ENCODE data around the gene CCNB2. TPM values are rescaled to one million over a fixed set of nuclear protein-coding genes. Genes with fewer than 3 reads are reported as not detected.
"Not testable (repeated sequence)": the region's sequence is repeated elsewhere in the genome, so short reads cannot be mapped to it uniquely, and the experiment has no call there.

Gene CCNB2
- total and polyA plus RNA-seq, 8 donors: 0.12 to 1.1 (median 0.28) TPM

DNA sequence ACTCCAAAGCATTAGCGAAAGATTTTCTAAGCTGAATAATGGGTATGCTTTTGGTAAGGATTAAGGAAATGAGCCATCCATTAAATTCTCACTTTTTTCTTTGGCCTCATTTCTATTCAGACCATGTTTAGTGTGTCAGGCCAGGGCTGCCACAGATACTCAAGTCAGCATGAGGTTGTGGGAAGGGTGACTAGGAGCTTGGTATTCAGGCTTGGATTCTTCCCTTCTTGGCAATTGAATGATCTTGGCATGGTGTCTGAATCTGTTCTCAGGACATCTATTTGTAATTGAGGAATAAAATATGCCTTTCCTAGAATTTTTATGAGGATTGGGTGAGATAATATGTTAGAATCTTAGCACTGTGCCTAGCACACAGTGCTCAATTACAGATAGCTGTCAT lies 11.2 kb downstream of the CCNB2 start:
- Histone ChIP-seq H3K27ac (no peak overlapping the region), H3K36me3 (no peaks in the 10 kb centered on the region), H3K4me3 (no peak overlapping the region), H3K4me1 (no peaks in the 10 kb centered on the region), H3K9me3 (no peaks in the 10 kb centered on the region), H3K27me3 (no peaks in the 10 kb centered on the region)
- intact Hi-C loops (cut with DNase I): no loop called here
- TF ChIP-seq, protein P1, sequence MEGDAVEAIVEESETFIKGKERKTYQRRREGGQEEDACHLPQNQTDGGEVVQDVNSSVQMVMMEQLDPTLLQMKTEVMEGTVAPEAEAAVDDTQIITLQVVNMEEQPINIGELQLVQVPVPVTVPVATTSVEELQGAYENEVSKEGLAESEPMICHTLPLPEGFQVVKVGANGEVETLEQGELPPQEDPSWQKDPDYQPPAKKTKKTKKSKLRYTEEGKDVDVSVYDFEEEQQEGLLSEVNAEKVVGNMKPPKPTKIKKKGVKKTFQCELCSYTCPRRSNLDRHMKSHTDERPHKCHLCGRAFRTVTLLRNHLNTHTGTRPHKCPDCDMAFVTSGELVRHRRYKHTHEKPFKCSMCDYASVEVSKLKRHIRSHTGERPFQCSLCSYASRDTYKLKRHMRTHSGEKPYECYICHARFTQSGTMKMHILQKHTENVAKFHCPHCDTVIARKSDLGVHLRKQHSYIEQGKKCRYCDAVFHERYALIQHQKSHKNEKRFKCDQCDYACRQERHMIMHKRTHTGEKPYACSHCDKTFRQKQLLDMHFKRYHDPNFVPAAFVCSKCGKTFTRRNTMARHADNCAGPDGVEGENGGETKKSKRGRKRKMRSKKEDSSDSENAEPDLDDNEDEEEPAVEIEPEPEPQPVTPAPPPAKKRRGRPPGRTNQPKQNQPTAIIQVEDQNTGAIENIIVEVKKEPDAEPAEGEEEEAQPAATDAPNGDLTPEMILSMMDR (IDR thresholded peaks at IDR 0.05): no peak
- ATAC-seq (no peak), FAIRE-seq (no peak), DNase-seq (no peak)
- 98 to 100% methylated on average over 1 of the region's 1 CpG for WGBS, 2 donors

DNA sequence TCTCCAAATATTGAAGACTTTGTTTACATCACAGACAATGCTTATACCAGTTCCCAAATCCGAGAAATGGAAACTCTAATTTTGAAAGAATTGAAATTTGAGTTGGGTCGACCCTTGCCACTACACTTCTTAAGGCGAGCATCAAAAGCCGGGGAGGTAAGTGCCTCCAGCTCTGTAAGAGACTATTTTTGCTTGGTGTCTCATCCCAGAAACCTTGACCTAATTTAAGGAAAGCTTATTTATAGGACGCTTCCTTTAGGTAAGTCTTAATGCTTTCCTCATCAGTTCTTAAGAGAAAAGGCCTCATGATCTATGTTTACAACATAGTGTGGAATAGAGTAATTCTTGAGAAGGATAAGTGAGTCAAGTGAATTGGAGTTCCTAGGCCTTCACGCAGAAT lies 11.8 kb downstream of the CCNB2 start:
- no peak for FAIRE-seq
- no peaks in the 10 kb centered on the region for H3K27me3 ChIP-seq
- H3K4me3 ChIP-seq: no peak overlapping the region
- TF ChIP-seq, protein P1 (IDR thresholded peaks at IDR 0.05): no peak
- no peaks in the 10 kb centered on the region for H3K4me1 ChIP-seq
- no peak for DNase-seq
- no peak for ATAC-seq
- intact Hi-C loops (cut with DNase I): no loop called here
- 96% methylated on average over 6 of the region's 6 CpGs for WGBS, 2 donors
- no peaks in the 10 kb centered on the region for H3K9me3 ChIP-seq
- no peak overlapping the region for H3K27ac ChIP-seq
- H3K36me3 ChIP-seq: no peaks in the 10 kb centered on the region

DNA sequence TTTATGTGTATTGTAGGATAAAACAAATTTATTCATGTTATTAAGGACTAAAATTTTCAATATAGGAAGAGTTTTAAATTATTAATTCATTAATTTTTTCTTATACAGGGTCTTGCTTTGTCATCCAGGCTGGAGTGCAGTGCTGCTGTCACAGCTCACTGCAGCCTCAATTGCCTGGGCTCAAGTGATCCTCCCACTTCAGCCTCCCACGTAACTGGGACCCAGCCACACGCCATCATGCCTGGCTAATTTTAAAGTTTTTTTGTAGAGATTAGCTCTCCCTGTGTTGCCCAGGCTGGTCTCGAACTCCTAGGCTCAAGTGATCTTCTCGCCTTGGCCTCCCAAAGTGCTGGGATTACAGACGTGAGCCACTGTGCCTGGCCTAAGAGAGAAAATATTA lies 14.7 kb downstream of the CCNB2 start:
- TF ChIP-seq, protein P1 (IDR thresholded peaks at IDR 0.05): no peak
- H3K4me1 ChIP-seq: no peaks in the 10 kb centered on the region
- no peaks in the 10 kb centered on the region for H3K27me3 ChIP-seq
- H3K4me3 ChIP-seq: no peak overlapping the region
- no peak overlapping the region for H3K27ac ChIP-seq
- FAIRE-seq: no peak
- H3K36me3 ChIP-seq: no peaks in the 10 kb centered on the region
- ATAC-seq: no peak
- no peaks in the 10 kb centered on the region for H3K9me3 ChIP-seq
- 96% methylated on average over 5 of the region's 5 CpGs for WGBS, 2 donors
- intact Hi-C loops (cut with DNase I): no loop called here
- DNase-seq: no peak

DNA sequence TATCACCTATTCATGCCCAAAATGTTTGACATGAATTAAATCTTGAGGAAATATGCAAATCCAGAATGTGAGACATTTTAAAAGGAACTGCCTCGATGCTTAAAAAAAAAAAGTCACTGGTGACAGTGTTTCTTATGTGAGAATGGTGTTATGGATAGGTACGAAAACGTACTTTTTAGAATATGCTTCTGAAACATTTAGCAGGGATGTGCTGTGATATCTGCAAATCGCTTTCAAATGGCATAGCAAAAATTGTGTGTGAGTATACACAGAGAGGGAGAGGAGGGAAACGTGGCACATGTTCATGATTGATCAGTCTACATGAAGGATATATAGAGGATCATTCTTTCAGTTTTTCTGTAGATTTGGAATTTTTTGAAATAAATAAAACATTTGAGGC lies 16.0 kb downstream of the CCNB2 start:
- H3K4me1 ChIP-seq: no peaks in the 10 kb centered on the region
- H3K4me3 ChIP-seq: no peak overlapping the region
- intact Hi-C loops (cut with DNase I): no loop called here
- FAIRE-seq: no peak
- H3K9me3 ChIP-seq: no peaks in the 10 kb centered on the region
- WGBS, 2 donors: 87 to 94% methylated on average over 5 of the region's 5 CpGs
- TF ChIP-seq, protein P1 (IDR thresholded peaks at IDR 0.05): no peak
- H3K27me3 ChIP-seq: no peaks in the 10 kb centered on the region
- H3K36me3 ChIP-seq: no peaks in the 10 kb centered on the region
- no peak overlapping the region for H3K27ac ChIP-seq
- no peak for ATAC-seq
- DNase-seq: no peak

DNA sequence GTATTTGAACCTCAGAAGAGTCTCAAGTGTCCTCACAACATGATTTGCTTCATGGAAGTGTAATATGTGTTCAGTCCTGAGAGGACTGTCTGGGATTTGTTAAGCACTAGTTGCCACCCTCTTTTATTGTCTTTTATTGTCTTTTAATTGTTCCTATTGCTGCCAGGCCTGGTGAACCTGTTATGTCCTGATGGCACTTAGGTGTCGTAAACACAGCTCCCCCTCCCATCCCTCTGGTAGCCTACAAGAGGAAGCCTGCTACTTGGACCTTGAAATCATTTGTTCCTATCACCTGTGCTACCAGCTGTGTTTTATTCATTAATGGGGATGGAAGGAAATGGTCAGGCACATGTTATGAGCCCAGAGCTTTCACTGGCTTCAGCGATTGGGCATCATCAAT lies 19.3 kb downstream of the CCNB2 start:
- Histone ChIP-seq H3K36me3 (no peaks in the 10 kb centered on the region), H3K27me3 (no peaks in the 10 kb centered on the region), H3K4me3 (no peak overlapping the region), H3K9me3 (no peaks in the 10 kb centered on the region), H3K27ac (no peak overlapping the region), H3K4me1 (no peaks in the 10 kb centered on the region)
- intact Hi-C loops (cut with DNase I): no loop called here
- DNase-seq (no peak), FAIRE-seq (no peak), ATAC-seq (no peak)
- TF ChIP-seq, protein P1 (IDR thresholded peaks at IDR 0.05): no peak
- WGBS, 2 donors: 93 to 99% methylated on average over 2 of the region's 2 CpGs

DNA sequence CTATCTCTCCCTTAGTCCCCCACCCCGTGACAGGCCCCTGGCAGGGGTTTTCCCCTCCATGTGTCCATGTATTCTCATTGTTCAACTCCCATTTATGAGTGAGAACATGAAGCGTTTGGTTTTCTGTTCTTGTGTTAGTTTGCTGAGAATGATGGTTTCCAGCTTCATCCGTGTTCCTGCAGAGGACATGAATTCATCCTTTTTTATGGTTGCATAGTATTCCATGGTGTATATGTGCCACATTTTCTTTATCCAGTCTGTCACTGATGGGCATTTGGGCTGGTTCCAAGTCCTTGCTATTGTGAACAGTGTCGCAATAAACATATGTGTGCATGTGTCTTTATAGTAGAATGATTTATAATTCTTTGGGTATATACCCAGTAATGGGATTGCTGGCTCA lies 20.7 kb downstream of the CCNB2 start:
- 96 to 100% methylated on average over 4 of the region's 4 CpGs for WGBS, 2 donors
- ATAC-seq; DNase-seq; H3K9me3 ChIP-seq; H3K27me3 ChIP-seq; H3K4me3 ChIP-seq; H3K27ac ChIP-seq; intact Hi-C loops (cut with DNase I); FAIRE-seq; H3K4me1 ChIP-seq; H3K36me3 ChIP-seq: not testable (repeated sequence)

DNA sequence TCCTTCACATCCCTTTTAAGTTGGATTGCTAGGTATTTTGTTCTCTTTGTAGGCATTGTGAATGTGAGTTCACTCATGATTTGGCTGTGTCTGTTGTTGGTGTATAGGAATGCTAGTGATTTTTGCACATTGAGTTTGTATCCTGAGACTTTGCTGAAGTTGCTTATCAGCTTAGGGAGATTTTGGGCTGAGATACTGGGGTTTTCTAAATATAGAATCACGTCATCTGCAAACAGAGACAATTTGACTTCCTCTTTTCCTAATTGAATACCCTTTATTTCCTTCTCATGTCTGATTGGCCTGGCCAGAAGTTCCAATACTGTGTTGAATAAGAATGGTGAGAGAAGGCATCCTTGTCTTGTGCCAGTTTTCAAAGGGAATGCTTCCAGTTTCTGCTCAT lies 22.3 kb downstream of the CCNB2 start:
- WGBS, 2 donors: 88 to 97% methylated on average over 1 of the region's 1 CpG
- H3K4me1 ChIP-seq; H3K36me3 ChIP-seq; ATAC-seq; H3K4me3 ChIP-seq; DNase-seq; H3K9me3 ChIP-seq; FAIRE-seq; intact Hi-C loops (cut with DNase I); H3K27me3 ChIP-seq; H3K27ac ChIP-seq: not testable (repeated sequence)
